HG02588 (cell line): ENCODE data around the gene APOE.

Experiments used
- ATAC-seq: cut with Tn5 transposase; IDR thresholded peaks from one replicate; pipeline ENCODE4 v1.9.1; 2021; ENCODE audit warnings: mild to moderate bottlenecking, moderate library complexity; ENCODE audit not compliant: unreplicated experiment

Gene APOE

GRCh38 chr19:44951179-44952159 is 45.9 kb downstream of the APOE start:
- no peak for ATAC-seq

- no peak for ATAC-seq
These were observed 48.7 kb downstream of the APOE start for GRCh38 chr19:44954278-44954648.

GRCh38 chr19:44954649-44955504 is 49.3 kb downstream of the APOE start, which contains the start of gene CLPTM1:
TSS of gene CLPTM1 (plus strand) at chr19:44955380. CDS start at chr19:44955396, 16 bp downstream.
- ATAC-seq, result peak; percentile 78

- ATAC-seq, result peak; percentile 20
These were observed 50.2 kb downstream of the APOE start for GRCh38 chr19:44955505-44956439.

- ATAC-seq, result no peak
These were observed 51.9 kb downstream of the APOE start for GRCh38 chr19:44957526-44957925.

- no peak for ATAC-seq
These were observed 52.5 kb downstream of the APOE start for GRCh38 chr19:44958090-44958489.
